GM12878 (cell line): ENCODE results near the gene TMEM135. TPM values are rescaled to one million over a fixed set of nuclear protein-coding genes. Genes with fewer than 3 reads are reported as not detected.

ENCODE experiments used
- ATAC-seq: fragments of 200-7000 bp; cut with Tn5 transposase; 3 replicates; pipeline ENCODE4 v1.9.1; 2020; ENCODE audit warnings: mild to moderate bottlenecking, moderate library complexity
- BruUV-seq: library from RNA; stranded (reverse); fragments of 400-500 nt; replicated peaks from 2 replicates; lab custom pipeline; 2021; lab: Mats Ljungman, UMichigan
- CTCF ChIA-PET: fragments of 300-600 bp; sonication (Branson Sonifier 250); formaldehyde crosslinking; extraction: SDS; loops from one replicate; lab custom pipeline; 2021; ENCODE audit warnings: inconsistent platforms; lab: Yijun Ruan, JAX
- POLR2A ChIA-PET: fragments of 350-600 bp; formaldehyde crosslinking; extraction: SDS; loops from one replicate; lab custom pipeline; 2021; ENCODE audit warnings: inconsistent platforms; lab: Charles Lee
- RAD21 ChIA-PET: fragments of 300-600 bp; sonication (Branson Sonifier 250); formaldehyde crosslinking; loops from one replicate; lab custom pipeline; 2023; ENCODE audit warnings: antibody characterized with exemption; ENCODE audit not compliant: unreplicated experiment; lab: Charles Lee
- SMC1A ChIA-PET: fragments of 300-600 bp; sonication (Branson Sonifier 250); formaldehyde crosslinking; loops from one replicate; lab custom pipeline; 2023; ENCODE audit not compliant: unreplicated experiment, uncharacterized antibody; lab: Charles Lee
- DNase-seq: peaks from one replicate; pipeline ENCODE4 v3.0.0-alpha.2; 2011; ENCODE audit warnings: low read depth, low spot score
- FAIRE-seq: peaks from 3 replicates; lab custom pipeline; 2011; peaks lifted over from hg19 to GRCh38; lab: Jason Lieb, UNC
- H2AFZ ChIP-seq: 2 replicates; pipeline ENCODE4 v1.6.0; 2011; ENCODE audit warnings: low read depth, low read length, control low read depth; ENCODE audit not compliant: control insufficient read depth
- H3K27ac ChIP-seq: 2 replicates; pipeline ENCODE4 v1.5.1; 2011; ENCODE audit warnings: control low read depth; ENCODE audit not compliant: control insufficient read depth, insufficient read depth
- H3K27me3 ChIP-seq, 2 experiments: replicated peaks in 1 of 2; 2 replicates each; pipeline versions ENCODE4 v1.6.0 to v1.6.1; 2011; ENCODE audit warnings: low read length in 1 of 2; ENCODE audit not compliant: control insufficient read depth in 2 of 2, insufficient read depth in 2 of 2
- H3K36me3 ChIP-seq, 2 experiments: 2 replicates each; pipeline ENCODE4 v1.5.1; 2011; ENCODE audit warnings: low read length in 1 of 2; ENCODE audit not compliant: control insufficient read depth in 2 of 2, insufficient read depth in 2 of 2
- H3K4me1 ChIP-seq: 2 replicates; pipeline ENCODE4 v1.6.1; 2011; ENCODE audit warnings: mild to moderate bottlenecking, low read length, moderate library complexity, mixed read lengths; ENCODE audit not compliant: control insufficient read depth, insufficient read depth
- H3K4me2 ChIP-seq: 2 replicates; pipeline ENCODE4 v1.6.0; 2011; ENCODE audit warnings: control low read depth; ENCODE audit not compliant: control insufficient read depth, insufficient read depth
- H3K4me3 ChIP-seq: fragments of 200-600 bp; sonication (generic); 2 replicates; pipeline ENCODE4 v1.5.1; 2016
- H3K79me2 ChIP-seq: 2 replicates; pipeline ENCODE4 v1.6.0; 2011; ENCODE audit warnings: low read length; ENCODE audit not compliant: control insufficient read depth, insufficient read depth
- H3K9ac ChIP-seq: 2 replicates; pipeline ENCODE4 v1.8.0; 2011; ENCODE audit warnings: low read length, control low read depth, mixed read lengths; ENCODE audit not compliant: control insufficient read depth, insufficient read depth
- H3K9me3 ChIP-seq: replicated peaks from 3 replicates; pipeline ENCODE4 v1.5.1; 2011; ENCODE audit warnings: mild to moderate bottlenecking, low read length; ENCODE audit not compliant: control insufficient read depth, insufficient read depth
- H4K20me1 ChIP-seq: 2 replicates; pipeline ENCODE4 v1.6.0; 2011; ENCODE audit not compliant: control insufficient read depth, insufficient read depth
- CREM ChIP-seq: IDR thresholded peaks from 2 replicates; pipeline ENCODE4 v1.6.1; 2014; ENCODE audit warnings: antibody characterized with exemption, low read depth
- FOXM1 ChIP-seq: IDR thresholded peaks from 2 replicates; pipeline ENCODE4 v1.6.1; 2012; ENCODE audit warnings: low read depth, mild to moderate bottlenecking, inconsistent platforms, low read length, moderate library complexity
- KAT2A ChIP-seq: conservative IDR thresholded peaks from 2 replicates; pipeline ENCODE4 v1.6.1; 2011; ENCODE audit warnings: low read depth, low read length; ENCODE audit not compliant: control insufficient read depth
- LARP7 ChIP-seq: fragments of 450-650 bp; IDR thresholded peaks from 2 replicates; pipeline ENCODE4 v1.6.1; 2017; ENCODE audit warnings: mild to moderate bottlenecking
- NFYA ChIP-seq: IDR thresholded peaks from 2 replicates; pipeline ENCODE4 v1.6.1; 2011; ENCODE audit warnings: low read depth, mild to moderate bottlenecking, low read length, improper control_type of control experiment, borderline replicate concordance
- POLR2AphosphoS5 ChIP-seq: IDR thresholded peaks from 2 replicates; pipeline ENCODE4 v1.6.1; 2011; ENCODE audit warnings: mild to moderate bottlenecking, low read length, inconsistent platforms
- SIX5 ChIP-seq: IDR thresholded peaks from 2 replicates; pipeline ENCODE4 v1.6.1; 2011; ENCODE audit warnings: mild to moderate bottlenecking, low read depth, low read length, moderate library complexity; ENCODE audit not compliant: severe bottlenecking
- TCF7 ChIP-seq: IDR thresholded peaks from 2 replicates; pipeline ENCODE4 v1.6.1; 2014; ENCODE audit warnings: antibody characterized with exemption, borderline replicate concordance
- ZNF274 ChIP-seq: IDR thresholded peaks from one replicate; pipeline ENCODE4 v1.8.0; 2011; ENCODE audit not compliant: insufficient read length, insufficient read depth
- ZNF384 ChIP-seq: IDR thresholded peaks from 2 replicates; pipeline ENCODE4 v1.6.1; 2012; ENCODE audit warnings: low read depth, mild to moderate bottlenecking, low read length, improper control_type of control experiment, borderline replicate concordance
- WGBS: methylation state at CpG from one replicate; pipeline ENCODE4 v1.1.6; 2016; ENCODE audit warnings: low lambda C conversion rate; ENCODE audit not compliant: insufficient replicate concordance, insufficient coverage; ENCODE audit errors: missing lambda C conversion rate; 5-methylcytosine and 5-hydroxymethylcytosine counted together
- in situ Hi-C: fragments of 300-500 bp; cut with MboI; formaldehyde crosslinking; loops from 9 replicates; pipeline ENCODE4 v1.14.3; 2018; ENCODE audit warnings: mixed read lengths
- intact Hi-C: fragments of 100-400 bp; cut with micrococcal nuclease; formaldehyde crosslinking; loops from one replicate; pipeline ENCODE4 v1.14.2; 2022; ENCODE audit not compliant: unreplicated experiment
- polyA plus RNA-seq, 11 experiments: library from polyadenylated mRNA; depleted of rRNA in 4 of 11; unstranded in 6 of 11; stranded (reverse) in 5 of 11; fragments of >200 nt; fragmentation: Nextera tagmentation in 4 of 11; fragmentation: Illumina TruSeq in 1 of 11; extraction: Ambion mirVana in 4 of 11; extraction: Trizol in 1 of 11; gene quantifications; 1 replicate in 1 of 11; 2 replicates in 10 of 11; pipeline versions ENCODE4 v1.2.1 to v1.2.3, GENCODE V29; 2011 to 2016; ENCODE audit warnings: inconsistent platforms in 2 of 11, missing spikeins in 2 of 11, low read depth in 1 of 11
- total RNA-seq, 4 experiments: library from RNA; depleted of rRNA in 3 of 4; stranded (reverse); fragments of >200 nt in 3 of 4; fragmentation: Illumina TruSeq in 1 of 4; extraction: Trizol in 1 of 4; gene quantifications; 2 replicates each; pipeline versions ENCODE4 v1.2.1 to v1.2.3, GENCODE V29; 2013 to 2021
- TF ChIP-seq, protein P1 (sequence below): fragments of 450-650 bp; IDR thresholded peaks from 2 replicates; pipeline ENCODE4 v1.6.1; 2018; ENCODE audit warnings: mild to moderate bottlenecking, low read depth, moderate library complexity; ENCODE audit not compliant: partially characterized antibody
- TF ChIP-seq, protein P2 (sequence below): fragments of 150-350 bp; IDR thresholded peaks from 2 replicates; pipeline ENCODE4 v1.6.1; 2016; ENCODE audit warnings: low read depth, low read length
- TF ChIP-seq, protein P3 (sequence below): IDR thresholded peaks from 2 replicates; pipeline ENCODE4 v1.6.1; 2011; ENCODE audit warnings: borderline replicate concordance, low read depth, mild to moderate bottlenecking, moderate library complexity, mixed read lengths, low read length; ENCODE audit not compliant: insufficient read depth; ENCODE audit errors: extremely low read length
- TF ChIP-seq, protein P4 (sequence below): fragments of 450-650 bp; IDR thresholded peaks from 2 replicates; pipeline ENCODE4 v1.6.1; 2017; ENCODE audit warnings: low read depth, mild to moderate bottlenecking, moderate library complexity

The TMEM135 gene
- total and polyA plus RNA-seq, 10 of the 15 experiments (the other 5 are each of a cell fraction or from before 2014, with no cell fraction given) = 7.2 to 117 (median 12.9) TPM

DNA sequence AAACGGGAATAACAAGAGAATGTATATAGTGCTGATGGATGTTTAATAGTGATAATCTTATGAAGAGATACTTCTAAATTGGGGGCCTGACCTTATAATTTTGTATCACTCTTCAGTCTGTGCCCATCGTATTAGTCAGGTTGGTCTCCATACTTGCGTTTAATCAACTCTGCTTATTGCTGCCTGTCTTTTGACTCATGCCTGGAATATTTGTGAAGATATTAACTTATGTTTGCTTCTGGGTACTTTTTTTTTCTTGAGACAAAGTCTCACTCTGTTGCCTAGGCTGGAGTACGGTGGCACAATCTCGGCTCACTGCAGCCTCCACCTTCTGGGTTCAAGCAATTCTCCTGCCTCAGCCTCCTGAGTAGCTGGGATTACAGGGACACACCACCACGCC, 24.0 kb downstream of the TMEM135 start (continued):
- TF ChIP-seq, protein P1, sequence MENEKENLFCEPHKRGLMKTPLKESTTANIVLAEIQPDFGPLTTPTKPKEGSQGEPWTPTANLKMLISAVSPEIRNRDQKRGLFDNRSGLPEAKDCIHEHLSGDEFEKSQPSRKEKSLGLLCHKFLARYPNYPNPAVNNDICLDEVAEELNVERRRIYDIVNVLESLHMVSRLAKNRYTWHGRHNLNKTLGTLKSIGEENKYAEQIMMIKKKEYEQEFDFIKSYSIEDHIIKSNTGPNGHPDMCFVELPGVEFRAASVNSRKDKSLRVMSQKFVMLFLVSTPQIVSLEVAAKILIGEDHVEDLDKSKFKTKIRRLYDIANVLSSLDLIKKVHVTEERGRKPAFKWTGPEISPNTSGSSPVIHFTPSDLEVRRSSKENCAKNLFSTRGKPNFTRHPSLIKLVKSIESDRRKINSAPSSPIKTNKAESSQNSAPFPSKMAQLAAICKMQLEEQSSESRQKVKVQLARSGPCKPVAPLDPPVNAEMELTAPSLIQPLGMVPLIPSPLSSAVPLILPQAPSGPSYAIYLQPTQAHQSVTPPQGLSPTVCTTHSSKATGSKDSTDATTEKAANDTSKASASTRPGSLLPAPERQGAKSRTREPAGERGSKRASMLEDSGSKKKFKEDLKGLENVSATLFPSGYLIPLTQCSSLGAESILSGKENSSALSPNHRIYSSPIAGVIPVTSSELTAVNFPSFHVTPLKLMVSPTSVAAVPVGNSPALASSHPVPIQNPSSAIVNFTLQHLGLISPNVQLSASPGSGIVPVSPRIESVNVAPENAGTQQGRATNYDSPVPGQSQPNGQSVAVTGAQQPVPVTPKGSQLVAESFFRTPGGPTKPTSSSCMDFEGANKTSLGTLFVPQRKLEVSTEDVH = no peak

DNA sequence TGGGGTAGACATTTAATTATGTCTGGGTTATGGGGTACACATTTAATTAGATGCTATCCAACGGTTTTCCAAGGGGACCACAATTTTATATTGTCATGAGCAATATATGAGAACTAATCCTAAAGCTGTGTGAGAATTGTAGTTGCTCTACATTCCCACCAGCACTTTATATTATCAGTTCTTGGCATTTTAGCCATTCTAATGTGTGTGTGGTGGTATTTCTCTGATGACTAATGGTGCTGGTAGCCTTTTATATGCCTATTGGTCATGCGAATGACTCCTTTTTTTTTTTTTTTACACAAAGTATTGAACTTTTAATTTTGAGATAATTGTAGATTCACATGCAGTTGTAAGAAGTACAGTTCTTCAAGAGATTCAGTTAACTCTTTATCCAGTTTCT, 26.2 kb downstream of the TMEM135 start:
- Histone ChIP-seq H3K9me3 (no peaks in the 10 kb centered on the region), H3K79me2 (no peaks in the 10 kb centered on the region), H3K27me3 (no peaks in the 10 kb centered on the region), H3K4me3 (no peak overlapping the region), H3K36me3 (no peaks in the 10 kb centered on the region), H2AFZ (no peak overlapping the region), H3K27ac (no peak overlapping the region), H3K4me2 (no peak overlapping the region), H3K9ac (no peak overlapping the region), H4K20me1 (no peaks in the 10 kb centered on the region), H3K4me1 (no peaks in the 10 kb centered on the region)
- ChIA-PET CTCF (interaction anchor here (1.0 kb wide), 1 partner anchor 21 kb away, joined by 3 read pairs; no protein-coding TSS in a partner anchor), POLR2A (no interaction called here), RAD21 (no interaction called here), SMC1A (interaction anchor here (2.2 kb wide), 1 partner anchor 25 kb away, joined by 4 read pairs; no protein-coding TSS in a partner anchor)
- WGBS = 91% methylated on average over 2 of the region's 2 CpGs
- in situ Hi-C loops (no loop called here), intact Hi-C loops (no loop called here)
- FAIRE-seq (no peak), ATAC-seq (no peak), DNase-seq (no peak)
- BruUV-seq = no TSS peak
- TF ChIP-seq CREM = no peak
- TF ChIP-seq ZNF384 = no peak
- TF ChIP-seq, protein P2, sequence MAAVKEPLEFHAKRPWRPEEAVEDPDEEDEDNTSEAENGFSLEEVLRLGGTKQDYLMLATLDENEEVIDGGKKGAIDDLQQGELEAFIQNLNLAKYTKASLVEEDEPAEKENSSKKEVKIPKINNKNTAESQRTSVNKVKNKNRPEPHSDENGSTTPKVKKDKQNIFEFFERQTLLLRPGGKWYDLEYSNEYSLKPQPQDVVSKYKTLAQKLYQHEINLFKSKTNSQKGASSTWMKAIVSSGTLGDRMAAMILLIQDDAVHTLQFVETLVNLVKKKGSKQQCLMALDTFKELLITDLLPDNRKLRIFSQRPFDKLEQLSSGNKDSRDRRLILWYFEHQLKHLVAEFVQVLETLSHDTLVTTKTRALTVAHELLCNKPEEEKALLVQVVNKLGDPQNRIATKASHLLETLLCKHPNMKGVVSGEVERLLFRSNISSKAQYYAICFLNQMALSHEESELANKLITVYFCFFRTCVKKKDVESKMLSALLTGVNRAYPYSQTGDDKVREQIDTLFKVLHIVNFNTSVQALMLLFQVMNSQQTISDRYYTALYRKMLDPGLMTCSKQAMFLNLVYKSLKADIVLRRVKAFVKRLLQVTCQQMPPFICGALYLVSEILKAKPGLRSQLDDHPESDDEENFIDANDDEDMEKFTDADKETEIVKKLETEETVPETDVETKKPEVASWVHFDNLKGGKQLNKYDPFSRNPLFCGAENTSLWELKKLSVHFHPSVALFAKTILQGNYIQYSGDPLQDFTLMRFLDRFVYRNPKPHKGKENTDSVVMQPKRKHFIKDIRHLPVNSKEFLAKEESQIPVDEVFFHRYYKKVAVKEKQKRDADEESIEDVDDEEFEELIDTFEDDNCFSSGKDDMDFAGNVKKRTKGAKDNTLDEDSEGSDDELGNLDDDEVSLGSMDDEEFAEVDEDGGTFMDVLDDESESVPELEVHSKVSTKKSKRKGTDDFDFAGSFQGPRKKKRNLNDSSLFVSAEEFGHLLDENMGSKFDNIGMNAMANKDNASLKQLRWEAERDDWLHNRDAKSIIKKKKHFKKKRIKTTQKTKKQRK = no peak
- TF ChIP-seq POLR2AphosphoS5 = no peak
- TF ChIP-seq SIX5 = no peak
- TF ChIP-seq ZNF274 = no peak
- TF ChIP-seq, protein P3, sequence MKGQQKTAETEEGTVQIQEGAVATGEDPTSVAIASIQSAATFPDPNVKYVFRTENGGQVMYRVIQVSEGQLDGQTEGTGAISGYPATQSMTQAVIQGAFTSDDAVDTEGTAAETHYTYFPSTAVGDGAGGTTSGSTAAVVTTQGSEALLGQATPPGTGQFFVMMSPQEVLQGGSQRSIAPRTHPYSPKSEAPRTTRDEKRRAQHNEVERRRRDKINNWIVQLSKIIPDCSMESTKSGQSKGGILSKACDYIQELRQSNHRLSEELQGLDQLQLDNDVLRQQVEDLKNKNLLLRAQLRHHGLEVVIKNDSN = no peak
- no peak for TF ChIP-seq KAT2A
- TF ChIP-seq LARP7 = no peak
- no peak for TF ChIP-seq FOXM1
- TF ChIP-seq NFYA = no peak
- TF ChIP-seq TCF7 = no peak
- TF ChIP-seq, protein P4, sequence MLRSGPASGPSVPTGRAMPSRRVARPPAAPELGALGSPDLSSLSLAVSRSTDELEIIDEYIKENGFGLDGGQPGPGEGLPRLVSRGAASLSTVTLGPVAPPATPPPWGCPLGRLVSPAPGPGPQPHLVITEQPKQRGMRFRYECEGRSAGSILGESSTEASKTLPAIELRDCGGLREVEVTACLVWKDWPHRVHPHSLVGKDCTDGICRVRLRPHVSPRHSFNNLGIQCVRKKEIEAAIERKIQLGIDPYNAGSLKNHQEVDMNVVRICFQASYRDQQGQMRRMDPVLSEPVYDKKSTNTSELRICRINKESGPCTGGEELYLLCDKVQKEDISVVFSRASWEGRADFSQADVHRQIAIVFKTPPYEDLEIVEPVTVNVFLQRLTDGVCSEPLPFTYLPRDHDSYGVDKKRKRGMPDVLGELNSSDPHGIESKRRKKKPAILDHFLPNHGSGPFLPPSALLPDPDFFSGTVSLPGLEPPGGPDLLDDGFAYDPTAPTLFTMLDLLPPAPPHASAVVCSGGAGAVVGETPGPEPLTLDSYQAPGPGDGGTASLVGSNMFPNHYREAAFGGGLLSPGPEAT = no peak
